Kidney (tissue), 14 donors: ENCODE data around the gene NSRP1. TPM values are rescaled to one million over a fixed set of nuclear protein-coding genes. Genes with fewer than 3 reads are reported as not detected.

Experiments
- DNase-seq, 5 donors: peaks; one replicate each; pipeline ENCODE4 v3.0.0-alpha.2; 2013 to 2020
- FAIRE-seq: peaks from 2 replicates; lab custom pipeline; 2012; peaks lifted over from hg19 to GRCh38; lab: Jason Lieb, UNC
- H3K27ac ChIP-seq, 2 donors: one replicate each; pipeline ENCODE4 v1.7.0; 2013; ENCODE audit warnings: low read depth in 2 of 2, low read length in 2 of 2, inconsistent platforms in 1 of 2
- H3K27me3 ChIP-seq: one replicate; pipeline ENCODE4 v1.7.1; 2013; ENCODE audit warnings: low read length, inconsistent platforms; ENCODE audit not compliant: control insufficient read depth, insufficient read depth
- H3K36me3 ChIP-seq, 3 donors: one replicate each; pipeline versions ENCODE4 v1.7.0 to v1.7.1; 2013; ENCODE audit warnings: low read length in 3 of 3, control low read depth in 1 of 3, inconsistent platforms in 1 of 3; ENCODE audit not compliant: insufficient read depth in 3 of 3, control insufficient read depth in 2 of 3
- H3K4me1 ChIP-seq, 3 donors: one replicate each; pipeline versions ENCODE4 v1.7.0 to v1.7.1; 2013; ENCODE audit warnings: low read length in 3 of 3, inconsistent platforms in 1 of 3, low read depth in 1 of 3; ENCODE audit not compliant: control insufficient read depth in 2 of 3, insufficient read depth in 2 of 3
- H3K4me3 ChIP-seq, 3 donors: one replicate each; pipeline versions ENCODE4 v1.7.0 to v1.8.1; 2013; ENCODE audit warnings: low read length in 3 of 3, control low read depth in 1 of 3, inconsistent platforms in 1 of 3
- H3K9ac ChIP-seq, 3 donors: one replicate each; pipeline versions ENCODE4 v1.7.0 to v1.7.1; 2013; ENCODE audit warnings: low read length in 3 of 3, control low read depth in 1 of 3, inconsistent platforms in 1 of 3
- H3K9me3 ChIP-seq, 3 donors: one replicate each; pipeline versions ENCODE4 v1.7.0 to v1.7.1; 2013; ENCODE audit warnings: low read length in 3 of 3, control low read depth in 1 of 3, inconsistent platforms in 1 of 3; ENCODE audit not compliant: control insufficient read depth in 2 of 3, insufficient read depth in 1 of 3
- intact Hi-C: fragments of 100-400 bp; cut with DNase I; formaldehyde crosslinking; loops from one replicate; pipeline ENCODE4 v1.11.1; 2022
- polyA plus RNA-seq: library from polyadenylated mRNA; stranded (reverse); fragments of 350-450 nt; fragmentation: Illumina TruSeq; extraction: RNeasy Lipid Tissue Mini Kit (QIAGEN cat#74804); gene quantifications from one replicate; pipeline ENCODE4 v1.2.3, GENCODE V29; 2014; ENCODE audit warnings: low read depth, low replicate concordance; ENCODE audit not compliant: insufficient read depth
- total RNA-seq: library from RNA; stranded (reverse); fragmentation: NEBNext Ultra II Directional; extraction: Animal tissue kit (Norgen Biotek cat#: 25700); gene quantifications from one replicate; pipeline ENCODE4 v1.2.1, GENCODE V29; 2021
- TF ChIP-seq, protein P1 (sequence below): IDR thresholded peaks from 3 replicates; pipeline ENCODE4 v1.5.1; 2012; ENCODE audit warnings: mild to moderate bottlenecking, moderate library complexity, borderline replicate concordance; ENCODE audit not compliant: insufficient read depth; ENCODE audit errors: extremely low read depth
- donor health status: control.
- donor health status: control.
- donor health status: control.
- donor health status: control.
- donor health status: control.
- donor health status: DM: yes; HTN: yes; CAD: no.
- donor health status: Normal renal cell carcinoma (clear cell type).

NSRP1 gene
- total and polyA plus RNA-seq, 2 donors from 2014 or later, result 17.2 to 40.2 TPM

- TF ChIP-seq, protein P1, sequence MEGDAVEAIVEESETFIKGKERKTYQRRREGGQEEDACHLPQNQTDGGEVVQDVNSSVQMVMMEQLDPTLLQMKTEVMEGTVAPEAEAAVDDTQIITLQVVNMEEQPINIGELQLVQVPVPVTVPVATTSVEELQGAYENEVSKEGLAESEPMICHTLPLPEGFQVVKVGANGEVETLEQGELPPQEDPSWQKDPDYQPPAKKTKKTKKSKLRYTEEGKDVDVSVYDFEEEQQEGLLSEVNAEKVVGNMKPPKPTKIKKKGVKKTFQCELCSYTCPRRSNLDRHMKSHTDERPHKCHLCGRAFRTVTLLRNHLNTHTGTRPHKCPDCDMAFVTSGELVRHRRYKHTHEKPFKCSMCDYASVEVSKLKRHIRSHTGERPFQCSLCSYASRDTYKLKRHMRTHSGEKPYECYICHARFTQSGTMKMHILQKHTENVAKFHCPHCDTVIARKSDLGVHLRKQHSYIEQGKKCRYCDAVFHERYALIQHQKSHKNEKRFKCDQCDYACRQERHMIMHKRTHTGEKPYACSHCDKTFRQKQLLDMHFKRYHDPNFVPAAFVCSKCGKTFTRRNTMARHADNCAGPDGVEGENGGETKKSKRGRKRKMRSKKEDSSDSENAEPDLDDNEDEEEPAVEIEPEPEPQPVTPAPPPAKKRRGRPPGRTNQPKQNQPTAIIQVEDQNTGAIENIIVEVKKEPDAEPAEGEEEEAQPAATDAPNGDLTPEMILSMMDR, result no peak
- peaks cover 0 to 2% (median 0%) of the 10 kb centered on the region in 3 donors for H3K36me3 ChIP-seq
- H3K27ac ChIP-seq, result no peak overlapping the region
- no peak overlapping the region for H3K4me3 ChIP-seq
- intact Hi-C loops, result no loop called here
- H3K4me1 ChIP-seq, result no peaks in the 10 kb centered on the region
- DNase-seq (no peak), FAIRE-seq (no peak)
- no peaks in the 10 kb centered on the region for H3K27me3 ChIP-seq
- H3K9ac ChIP-seq, result no peak overlapping the region
- peaks cover 0 to 13% (median 1%) of the 10 kb centered on the region in 3 donors for H3K9me3 ChIP-seq
These were observed 42.4 kb downstream of the NSRP1 start for GRCh38 chr17:30158896-30159625.

DNA sequence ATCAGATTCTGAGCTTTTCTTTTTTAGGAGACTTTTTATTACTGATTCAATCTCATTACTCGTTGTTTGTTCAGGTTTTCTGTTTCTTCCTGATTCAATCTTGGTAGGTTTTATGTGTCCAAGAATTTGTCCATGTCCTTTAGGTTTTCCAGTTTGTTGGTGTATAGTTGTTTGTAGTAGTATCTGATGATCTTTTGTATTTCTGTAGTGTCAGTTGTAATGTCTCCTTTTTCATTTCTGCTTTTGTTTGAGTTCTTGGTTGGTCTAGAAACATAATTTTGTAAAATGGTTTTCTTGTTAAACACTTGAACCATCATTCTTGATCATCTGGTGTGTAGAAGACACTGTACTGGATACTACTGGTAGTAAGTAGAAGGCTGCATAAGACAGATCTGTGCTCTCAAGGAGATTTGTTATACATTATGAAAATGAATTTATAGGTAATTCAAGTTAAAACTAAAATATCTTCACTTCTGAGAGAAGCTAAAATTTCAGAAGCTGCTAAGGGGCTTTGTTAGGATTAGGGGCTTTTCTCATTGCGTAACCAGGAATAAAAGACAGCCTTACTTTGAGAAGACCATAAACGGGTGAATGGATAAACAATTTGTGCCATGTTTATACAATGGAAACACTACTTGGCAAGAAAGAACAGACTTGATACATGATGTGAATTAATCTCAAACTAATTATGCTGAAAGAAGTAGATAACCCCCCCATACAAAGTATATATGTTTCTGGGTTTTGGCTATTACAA, 44.0 kb downstream of the NSRP1 start:
- TF ChIP-seq, protein P1, result no peak
- H3K9ac ChIP-seq, result no peak overlapping the region
- H3K27ac ChIP-seq, result no peak overlapping the region
- H3K4me3 ChIP-seq, result no peak overlapping the region
- FAIRE-seq, result no peak
- H3K36me3 ChIP-seq, result peaks cover 0 to 2% (median 0%) of the 10 kb centered on the region in 3 donors
- no peak for DNase-seq
- H3K9me3 ChIP-seq, result peaks cover 0 to 13% (median 1%) of the 10 kb centered on the region in 3 donors
- intact Hi-C loops, result no loop called here
- no peaks in the 10 kb centered on the region for H3K4me1 ChIP-seq
- no peaks in the 10 kb centered on the region for H3K27me3 ChIP-seq

- H3K27ac ChIP-seq, result no peak overlapping the region
- no peak for FAIRE-seq
- intact Hi-C loops, result no loop called here
These were observed 45.0 kb downstream of the NSRP1 start for GRCh38 chr17:30161601-30162000.

More at GRCh38 chr17:30161601-30162000, 45.0 kb downstream of the NSRP1 start:
- no peaks in the 10 kb centered on the region for H3K4me1 ChIP-seq
- H3K36me3 ChIP-seq, result no peaks in the 10 kb centered on the region
- H3K9me3 ChIP-seq, result peaks cover 0 to 13% (median 1%) of the 10 kb centered on the region in 3 donors
- DNase-seq, result no peak
- TF ChIP-seq, protein P1, result no peak
- H3K9ac ChIP-seq, result no peak overlapping the region
- no peak overlapping the region for H3K4me3 ChIP-seq
- H3K27me3 ChIP-seq, result no peaks in the 10 kb centered on the region
